Measurements from ENCODE around the gene DEPP1.

Gene DEPP1

DNA sequence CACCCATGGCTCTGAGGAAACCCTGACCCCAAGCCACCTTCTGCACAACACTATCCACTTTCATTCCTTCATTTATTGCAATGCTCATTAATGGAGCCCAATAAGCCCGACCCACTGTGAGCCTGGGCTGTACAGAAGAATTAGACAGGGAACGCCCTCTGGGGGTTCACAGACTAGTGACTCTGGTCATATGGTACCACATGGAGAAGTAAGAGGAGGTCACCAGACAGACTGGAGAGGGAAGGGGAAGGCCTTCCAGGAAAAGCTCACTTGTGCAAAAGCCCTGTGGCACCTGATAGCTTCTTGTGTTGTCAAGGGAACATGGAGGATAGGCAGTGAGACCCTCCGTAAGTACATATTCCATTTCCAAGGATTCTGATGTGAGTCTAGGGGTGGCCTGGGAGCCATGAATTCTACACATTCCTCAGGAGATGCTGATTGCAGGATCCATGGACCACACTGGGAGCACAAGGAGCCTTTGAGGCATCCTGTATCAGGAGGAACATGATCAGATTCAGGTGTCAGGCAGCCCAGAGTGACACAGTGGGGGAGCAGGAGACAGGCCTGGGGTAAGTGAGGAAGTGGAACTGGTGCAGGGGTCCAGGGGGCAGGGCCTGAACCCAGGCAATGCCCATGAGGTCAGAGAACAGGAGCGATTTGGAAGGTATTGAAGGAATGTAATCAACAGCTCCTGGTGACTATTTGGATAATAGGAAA is 47.5 kb downstream of the DEPP1 start:
- no peak for DNase-seq

DNA sequence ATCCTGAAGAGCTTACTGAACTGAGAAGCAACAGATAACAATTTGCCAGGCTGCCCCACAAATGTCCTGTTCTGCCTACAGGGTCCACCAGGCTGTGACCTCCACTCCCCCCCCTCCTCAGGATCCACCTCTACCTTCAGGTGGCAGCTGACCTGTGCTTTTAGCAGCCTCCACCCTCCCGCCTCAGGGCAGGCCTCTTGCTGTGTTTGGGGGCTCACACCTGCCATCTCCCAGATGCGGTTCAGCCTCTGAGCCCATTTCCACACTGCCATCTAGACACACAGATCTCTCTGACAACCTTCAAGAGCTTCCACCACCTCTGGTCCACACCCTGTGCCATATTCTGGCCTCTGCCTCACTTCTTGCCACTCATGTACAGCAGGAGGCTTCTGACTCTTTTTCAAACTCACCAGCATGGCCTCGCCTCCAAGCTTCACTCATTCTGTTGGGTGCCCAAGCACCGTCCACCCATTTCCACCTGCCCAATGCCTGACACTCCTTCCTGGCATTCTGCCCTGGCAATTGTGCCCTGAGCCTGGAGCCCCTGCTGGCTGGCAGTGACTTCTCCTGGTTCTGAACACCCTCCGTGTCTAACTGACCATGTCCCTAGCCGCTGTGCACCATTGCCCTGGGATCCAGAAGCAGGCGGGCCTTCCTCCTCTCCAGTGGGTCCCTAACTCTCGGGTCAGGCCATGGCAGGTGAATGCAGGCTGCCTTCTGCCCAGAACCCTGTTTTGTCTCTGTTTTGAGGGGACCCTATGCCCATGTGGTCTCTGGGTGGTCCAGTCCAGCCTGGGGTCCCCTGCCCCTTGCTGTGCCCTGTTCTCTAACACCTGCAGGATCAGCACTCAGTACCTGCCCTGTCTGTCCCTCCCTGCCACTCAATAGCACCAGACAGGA is 49.0 kb downstream of the DEPP1 start:
- DNase-seq, result no peak

DNA sequence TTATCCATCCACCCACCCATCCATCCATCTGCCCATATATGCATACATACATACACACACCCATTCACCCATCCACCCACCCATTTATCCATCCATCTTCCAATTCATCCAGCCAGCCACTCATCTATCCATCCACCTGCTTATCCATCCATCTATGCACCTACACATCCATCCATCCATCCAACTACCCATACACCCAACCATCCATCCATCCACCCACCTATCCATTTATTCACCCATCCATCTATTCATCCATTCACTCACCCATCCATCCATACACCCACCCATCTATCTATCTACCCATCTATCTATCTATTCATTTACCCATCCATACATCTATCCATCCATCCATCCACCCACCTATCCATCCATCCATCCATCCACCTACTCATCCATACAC is 50.1 kb downstream of the DEPP1 start:
- DNase-seq, result no peak

DNA sequence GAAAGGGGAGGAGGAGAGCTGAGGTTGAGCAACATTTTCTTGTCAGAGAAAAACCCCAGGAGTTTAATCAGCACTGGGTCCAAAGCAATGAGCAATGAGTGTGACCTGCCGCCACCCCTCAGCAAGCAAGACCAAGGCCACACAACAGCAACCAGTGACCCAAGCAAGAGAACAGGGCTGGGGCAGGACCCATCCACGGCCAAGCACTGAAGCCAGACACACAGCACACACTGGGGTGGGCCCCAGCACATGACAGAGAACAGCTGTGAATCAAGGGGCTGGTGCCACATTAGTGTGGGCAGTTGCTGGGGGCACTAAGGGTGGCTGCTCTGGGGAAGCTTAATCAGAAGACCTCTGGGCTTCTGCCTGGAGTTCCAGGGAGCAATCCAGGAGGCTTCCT is 51.3 kb downstream of the DEPP1 start:
- DNase-seq, result no peak

DNA sequence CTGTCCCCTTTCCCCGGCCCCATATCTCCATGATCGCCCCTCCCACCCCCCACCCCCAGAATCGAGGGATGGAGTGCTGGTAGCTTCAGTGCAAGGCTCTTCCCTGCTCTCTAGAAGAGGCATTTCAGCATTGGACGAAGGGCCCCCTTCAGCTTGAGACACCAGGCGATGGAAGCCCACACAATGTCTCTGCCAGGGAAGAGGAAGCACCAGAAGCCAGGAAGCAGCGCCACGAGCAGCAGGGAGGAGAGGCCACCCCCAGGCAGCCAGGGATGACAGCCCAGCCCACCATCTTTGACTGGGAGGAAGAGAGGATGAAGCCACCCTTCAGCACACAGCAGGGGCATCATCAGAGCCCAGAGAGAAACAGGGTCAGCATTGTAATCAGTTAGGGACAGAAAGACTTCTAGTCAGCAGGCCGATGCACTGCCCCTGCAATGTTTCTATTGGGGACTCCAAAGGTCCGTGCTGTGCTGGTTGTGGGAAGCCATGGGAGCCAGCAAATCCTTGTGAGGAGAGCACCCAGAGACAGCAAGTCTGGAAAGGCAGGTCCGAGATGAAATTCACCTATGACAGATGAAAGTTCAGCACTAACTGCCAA is 51.8 kb downstream of the DEPP1 start:
- no peak for DNase-seq
